Neuron (in vitro differentiated cells): ENCODE measurements around the gene PARP8.

Experiments
- H2AFZ ChIP-seq: one replicate; pipeline ENCODE4 v1.6.1; 2013; ENCODE audit warnings: low read depth, mild to moderate bottlenecking, inconsistent platforms, low read length, moderate library complexity
- H3K27me3 ChIP-seq: one replicate; pipeline ENCODE4 v1.6.1; 2013; ENCODE audit warnings: low read length; ENCODE audit not compliant: insufficient read depth
- H3K36me3 ChIP-seq: one replicate; pipeline ENCODE4 v1.6.1; 2013; ENCODE audit warnings: low read length; ENCODE audit not compliant: insufficient read depth
- H3K4me1 ChIP-seq: one replicate; pipeline ENCODE4 v1.6.1; 2013; ENCODE audit warnings: low read length; ENCODE audit not compliant: insufficient read depth
- H3K4me3 ChIP-seq: 2 replicates; pipeline ENCODE4 v1.5.1; 2013; ENCODE audit warnings: mild to moderate bottlenecking, low read length, moderate library complexity
- H3K9me3 ChIP-seq: one replicate; pipeline ENCODE4 v1.6.1; 2013; ENCODE audit warnings: low read length

Gene PARP8

GRCh38 chr5:50722223-50722622 is 55.8 kb downstream of the PARP8 start:
- H2AFZ ChIP-seq, result no peak overlapping the region
- H3K27me3 ChIP-seq, result no peaks in the 10 kb centered on the region
- no peaks in the 10 kb centered on the region for H3K36me3 ChIP-seq
- no peak overlapping the region for H3K4me3 ChIP-seq
- peaks cover 4% of the 10 kb centered on the region for H3K4me1 ChIP-seq
- no peaks in the 10 kb centered on the region for H3K9me3 ChIP-seq

- Histone ChIP-seq H3K36me3 (no peaks in the 10 kb centered on the region), H3K27me3 (no peaks in the 10 kb centered on the region), H3K9me3 (no peaks in the 10 kb centered on the region), H3K4me1 (peaks cover 4% of the 10 kb centered on the region), H2AFZ (no peak overlapping the region), H3K4me3 (no peak overlapping the region)
Measured at GRCh38 chr5:50724262-50724661, 57.8 kb downstream of the PARP8 start.

GRCh38 chr5:50725800-50726474 is 59.5 kb downstream of the PARP8 start:
- Histone ChIP-seq H3K4me3 (no peak overlapping the region), H2AFZ (no peak overlapping the region), H3K4me1 (no peaks in the 10 kb centered on the region), H3K36me3 (no peaks in the 10 kb centered on the region), H3K9me3 (no peaks in the 10 kb centered on the region), H3K27me3 (no peaks in the 10 kb centered on the region)

GRCh38 chr5:50726475-50727148 is 60.2 kb downstream of the PARP8 start:
- Histone ChIP-seq H3K4me1 (no peaks in the 10 kb centered on the region), H3K9me3 (no peaks in the 10 kb centered on the region), H3K4me3 (no peak overlapping the region), H3K27me3 (no peaks in the 10 kb centered on the region), H2AFZ (no peak overlapping the region), H3K36me3 (no peaks in the 10 kb centered on the region)

GRCh38 chr5:50727149-50727496 is 60.7 kb downstream of the PARP8 start:
- no peaks in the 10 kb centered on the region for H3K9me3 ChIP-seq

GRCh38 chr5:50727845-50728244 is 61.4 kb downstream of the PARP8 start:
- no peaks in the 10 kb centered on the region for H3K27me3 ChIP-seq
- H3K4me3 ChIP-seq, result no peak overlapping the region
- no peaks in the 10 kb centered on the region for H3K36me3 ChIP-seq
- H3K9me3 ChIP-seq, result no peaks in the 10 kb centered on the region
- no peak overlapping the region for H2AFZ ChIP-seq
- H3K4me1 ChIP-seq, result no peaks in the 10 kb centered on the region

More at GRCh38 chr5:50727149-50727496, 60.7 kb downstream of the PARP8 start:
- H3K4me1 ChIP-seq, result no peaks in the 10 kb centered on the region
- H3K4me3 ChIP-seq, result no peak overlapping the region
- no peaks in the 10 kb centered on the region for H3K36me3 ChIP-seq
- no peak overlapping the region for H2AFZ ChIP-seq
- no peaks in the 10 kb centered on the region for H3K27me3 ChIP-seq

GRCh38 chr5:50730336-50730735 is 63.9 kb downstream of the PARP8 start:
- H3K9me3 ChIP-seq, result no peaks in the 10 kb centered on the region
- H3K4me1 ChIP-seq, result no peaks in the 10 kb centered on the region
- H2AFZ ChIP-seq, result no peak overlapping the region
- no peak overlapping the region for H3K4me3 ChIP-seq
- no peaks in the 10 kb centered on the region for H3K27me3 ChIP-seq
- H3K36me3 ChIP-seq, result no peaks in the 10 kb centered on the region

- H3K27me3 ChIP-seq, result no peaks in the 10 kb centered on the region
- no peaks in the 10 kb centered on the region for H3K4me1 ChIP-seq
- no peak overlapping the region for H2AFZ ChIP-seq
- H3K4me3 ChIP-seq, result no peak overlapping the region
- no peaks in the 10 kb centered on the region for H3K9me3 ChIP-seq
- H3K36me3 ChIP-seq, result no peaks in the 10 kb centered on the region
Measured at GRCh38 chr5:50730841-50731240, 64.4 kb downstream of the PARP8 start.

- no peaks in the 10 kb centered on the region for H3K4me1 ChIP-seq
- H3K9me3 ChIP-seq, result no peaks in the 10 kb centered on the region
- H3K4me3 ChIP-seq, result no peak overlapping the region
- H2AFZ ChIP-seq, result no peak overlapping the region
- H3K36me3 ChIP-seq, result no peaks in the 10 kb centered on the region
- no peaks in the 10 kb centered on the region for H3K27me3 ChIP-seq
Measured at GRCh38 chr5:50733741-50734140, 67.3 kb downstream of the PARP8 start.

GRCh38 chr5:50738864-50739263 is 72.4 kb downstream of the PARP8 start:
- Histone ChIP-seq H3K27me3 (no peaks in the 10 kb centered on the region), H3K4me3 (no peak overlapping the region), H3K36me3 (no peaks in the 10 kb centered on the region), H2AFZ (no peak overlapping the region), H3K4me1 (no peaks in the 10 kb centered on the region), H3K9me3 (no peaks in the 10 kb centered on the region)

GRCh38 chr5:50740832-50741231 is 74.4 kb downstream of the PARP8 start:
- H3K4me3 ChIP-seq, result no peak overlapping the region
- no peaks in the 10 kb centered on the region for H3K4me1 ChIP-seq
- H2AFZ ChIP-seq, result no peak overlapping the region
- no peaks in the 10 kb centered on the region for H3K36me3 ChIP-seq
- H3K9me3 ChIP-seq, result no peaks in the 10 kb centered on the region
- no peaks in the 10 kb centered on the region for H3K27me3 ChIP-seq

- H3K4me1 ChIP-seq, result no peaks in the 10 kb centered on the region
- no peak overlapping the region for H2AFZ ChIP-seq
- no peaks in the 10 kb centered on the region for H3K9me3 ChIP-seq
- H3K36me3 ChIP-seq, result no peaks in the 10 kb centered on the region
- no peak overlapping the region for H3K4me3 ChIP-seq
- H3K27me3 ChIP-seq, result no peaks in the 10 kb centered on the region
Measured at GRCh38 chr5:50744776-50745175, 78.3 kb downstream of the PARP8 start.

- Histone ChIP-seq H3K9me3 (no peaks in the 10 kb centered on the region), H3K27me3 (no peaks in the 10 kb centered on the region), H3K36me3 (no peaks in the 10 kb centered on the region), H3K4me3 (no peak overlapping the region), H2AFZ (no peak overlapping the region), H3K4me1 (no peaks in the 10 kb centered on the region)
Measured at GRCh38 chr5:50745221-50745910, 78.9 kb downstream of the PARP8 start.
